WTC11 (cell line): Measurements from ENCODE around the gene SPACA1. TPM values are rescaled to one million over a fixed set of nuclear protein-coding genes. Genes with fewer than 3 reads are reported as not detected.

Experiments used
- ATAC-seq: fragments of 200-7000 bp; cut with Tn5 transposase; 2 replicates; pipeline ENCODE4 v1.10.0; 2021; ENCODE audit warnings: mild to moderate bottlenecking, moderate library complexity
- Bru-seq: library from RNA; stranded (reverse); fragments of 400-500 nt; gene quantifications from one replicate; lab custom pipeline; 2021; lab: Mats Ljungman, UMichigan
- CTCF ChIA-PET: fragments of 300-600 bp; sonication (Branson Sonifier 250); formaldehyde crosslinking; loops from one replicate; lab custom pipeline; 2021; ENCODE audit warnings: antibody characterized with exemption; lab: Charles Lee
- POLR2A ChIA-PET: fragments of 350-600 bp; sonication (Branson Sonifier 250); formaldehyde crosslinking; loops from one replicate; lab custom pipeline; 2021; ENCODE audit warnings: antibody characterized with exemption; lab: Charles Lee
- DNase-seq: peaks from one replicate; pipeline ENCODE4 v3.0.0; 2021; ENCODE audit warnings: low spot score
- H3K27ac Mint-ChIP-seq: 2 replicates; pipeline ENCODE4 v1.8.0; 2021; ENCODE audit warnings: mixed read lengths
- H3K27me3 Mint-ChIP-seq: 2 replicates; pipeline ENCODE4 v1.8.0; 2021; ENCODE audit warnings: low read depth, mild to moderate bottlenecking, moderate library complexity, mixed read lengths
- H3K36me3 Mint-ChIP-seq: 2 replicates; pipeline ENCODE4 v1.8.0; 2021; ENCODE audit warnings: mixed read lengths
- H3K4me1 Mint-ChIP-seq: 2 replicates; pipeline ENCODE4 v1.8.0; 2022; ENCODE audit warnings: mixed read lengths
- H3K4me3 Mint-ChIP-seq: 2 replicates; pipeline ENCODE4 v1.8.0; 2021; ENCODE audit warnings: mild to moderate bottlenecking, moderate library complexity, mixed read lengths
- H3K9me3 Mint-ChIP-seq: 2 replicates; pipeline ENCODE4 v1.8.0; 2021; ENCODE audit warnings: mixed read lengths
- ATF1 ChIP-seq: sonication (generic); formaldehyde crosslinking; IDR thresholded peaks from 2 replicates; pipeline ENCODE4 v1.8.1; 2023; ENCODE audit warnings: mild to moderate bottlenecking, moderate library complexity, missing genetic modification reagents
- FOXK1 ChIP-seq: sonication (generic); formaldehyde crosslinking; IDR thresholded peaks from 2 replicates; pipeline ENCODE4 v1.8.0; 2022; ENCODE audit warnings: mild to moderate bottlenecking, moderate library complexity, missing genetic modification reagents
- GABPB1 ChIP-seq: sonication (generic); formaldehyde crosslinking; IDR thresholded peaks from 2 replicates; pipeline ENCODE4 v1.8.1; 2023; ENCODE audit warnings: mild to moderate bottlenecking, missing genetic modification reagents
- MXD4 ChIP-seq: fragments of 250-450 bp; sonication (Bioruptor Pico); IDR thresholded peaks from 2 replicates; pipeline ENCODE4 v1.8.0; 2021; ENCODE audit warnings: mild to moderate bottlenecking, moderate library complexity, borderline replicate concordance
- RELA ChIP-seq: sonication (generic); formaldehyde crosslinking; IDR thresholded peaks from 2 replicates; pipeline ENCODE4 v1.8.1; 2022; ENCODE audit warnings: missing genetic modification reagents, mild to moderate bottlenecking, borderline replicate concordance
- SP1 ChIP-seq: sonication (generic); formaldehyde crosslinking; conservative IDR thresholded peaks from 2 replicates; pipeline ENCODE4 v1.8.1; 2022; ENCODE audit warnings: missing genetic modification reagents
- ZNF232 ChIP-seq: sonication (generic); formaldehyde crosslinking; IDR thresholded peaks from 2 replicates; pipeline ENCODE4 v1.8.0; 2022; ENCODE audit warnings: mild to moderate bottlenecking, missing genetic modification reagents
- ZNF317 ChIP-seq: sonication (generic); formaldehyde crosslinking; IDR thresholded peaks from 2 replicates; pipeline ENCODE4 v1.8.1; 2023; ENCODE audit warnings: low read depth, mild to moderate bottlenecking, moderate library complexity, missing genetic modification reagents, borderline replicate concordance
- ZNF416 ChIP-seq: fragments of 250-450 bp; sonication (Bioruptor Pico); IDR thresholded peaks from 2 replicates; pipeline ENCODE4 v1.9.0; 2021; ENCODE audit warnings: mild to moderate bottlenecking, inconsistent platforms
- long read RNA-seq, 3 experiments: library from RNA in 1 of 3; library from capped mRNA in 1 of 3; library from polyadenylated mRNA in 1 of 3; unstranded in 2 of 3; stranded (forward) in 1 of 3; transcript quantifications; one replicate each; pipeline ENCODE4 v2.0.0, GENCODE V29; 2021
- total RNA-seq: library from RNA; stranded (reverse); gene quantifications from 3 replicates; pipeline ENCODE4 v1.2.3, GENCODE V29; 2021
- TF ChIP-seq, protein P1 (sequence below): sonication (generic); formaldehyde crosslinking; conservative IDR thresholded peaks from 2 replicates; pipeline ENCODE4 v1.8.1; 2022; ENCODE audit warnings: mild to moderate bottlenecking, missing genetic modification reagents
- TF ChIP-seq, protein P2 (sequence below): sonication (generic); formaldehyde crosslinking; IDR thresholded peaks from 2 replicates; pipeline ENCODE4 v1.8.1; 2022; ENCODE audit warnings: missing genetic modification reagents, borderline replicate concordance
- TF ChIP-seq, protein P3 (sequence below): sonication (generic); formaldehyde crosslinking; IDR thresholded peaks from 2 replicates; pipeline ENCODE4 v1.8.1; 2023; ENCODE audit warnings: mild to moderate bottlenecking, missing genetic modification reagents, moderate library complexity
- TF ChIP-seq, protein P4 (sequence below): sonication (generic); formaldehyde crosslinking; IDR thresholded peaks from 2 replicates; pipeline ENCODE4 v1.8.1; 2023; ENCODE audit warnings: mild to moderate bottlenecking, missing genetic modification reagents
- TF ChIP-seq, protein P5 (sequence below): sonication (generic); formaldehyde crosslinking; IDR thresholded peaks from 2 replicates; pipeline ENCODE4 v1.8.0; 2022; ENCODE audit warnings: mild to moderate bottlenecking, missing genetic modification reagents
- TF ChIP-seq, protein P6 (sequence below): sonication (generic); formaldehyde crosslinking; IDR thresholded peaks from 2 replicates; pipeline ENCODE4 v1.8.1; 2023; ENCODE audit warnings: mild to moderate bottlenecking, missing genetic modification reagents, moderate library complexity
- TF ChIP-seq, protein P7 (sequence below): sonication (generic); formaldehyde crosslinking; IDR thresholded peaks from 2 replicates; pipeline ENCODE4 v1.8.1; 2022; ENCODE audit warnings: low read depth, missing genetic modification reagents, borderline replicate concordance
- TF ChIP-seq, protein P8 (sequence below): sonication (generic); formaldehyde crosslinking; IDR thresholded peaks from 2 replicates; pipeline ENCODE4 v1.8.1; 2022; ENCODE audit warnings: mild to moderate bottlenecking, missing genetic modification reagents, moderate library complexity, borderline replicate concordance

The SPACA1 gene, protein sequence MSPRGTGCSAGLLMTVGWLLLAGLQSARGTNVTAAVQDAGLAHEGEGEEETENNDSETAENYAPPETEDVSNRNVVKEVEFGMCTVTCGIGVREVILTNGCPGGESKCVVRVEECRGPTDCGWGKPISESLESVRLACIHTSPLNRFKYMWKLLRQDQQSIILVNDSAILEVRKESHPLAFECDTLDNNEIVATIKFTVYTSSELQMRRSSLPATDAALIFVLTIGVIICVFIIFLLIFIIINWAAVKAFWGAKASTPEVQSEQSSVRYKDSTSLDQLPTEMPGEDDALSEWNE
- total RNA-seq (not detected in 3 replicates), Bru-seq, nascent RNA (not detected)
- long read RNA-seq, experiment 1, result 0 reads
- long read RNA-seq, experiment 2, result 0 reads
- long read RNA-seq, experiment 3, result 0 reads

DNA sequence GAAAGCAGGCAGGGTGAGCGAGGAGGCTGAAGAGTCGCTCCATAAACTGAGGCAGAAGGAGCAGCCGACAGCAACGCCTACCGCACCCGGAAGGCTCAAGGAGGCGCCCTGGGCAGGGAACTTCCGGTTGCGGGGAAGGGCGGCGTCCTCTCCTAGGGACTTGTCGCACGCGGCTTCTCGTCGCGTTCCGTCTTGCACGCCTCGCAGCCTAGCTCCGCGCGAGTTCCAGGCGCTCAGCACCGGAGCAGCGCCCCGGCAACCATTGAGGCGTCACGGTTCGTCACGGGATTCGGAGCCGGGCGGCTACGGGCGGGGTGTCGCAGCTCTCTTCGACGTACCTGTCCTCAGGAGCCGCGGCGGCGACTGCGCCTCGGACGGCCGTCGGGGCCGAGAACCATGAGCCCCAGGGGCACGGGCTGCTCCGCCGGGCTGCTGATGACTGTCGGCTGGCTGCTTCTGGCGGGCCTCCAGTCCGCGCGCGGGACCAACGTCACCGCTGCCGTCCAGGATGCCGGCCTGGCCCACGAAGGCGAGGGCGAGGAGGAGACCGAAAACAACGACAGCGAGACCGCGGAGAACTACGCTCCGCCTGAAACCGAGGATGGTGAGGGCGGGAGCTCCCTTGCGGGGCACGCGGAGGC is at the start of gene SPACA1:
Gene SPACA1 (plus strand): TSS at position 332 of the 641 bp plus-strand sequence. CDS start 65 bp downstream, at position 397.
- ATAC-seq (peak; percentile 33), DNase-seq (peak; percentile 16)
- Mint-ChIP-seq H3K36me3 (no peaks in the 10 kb centered on the region), H3K9me3 (no peaks in the 10 kb centered on the region), H3K27me3 (peaks cover 2% of the 10 kb centered on the region; the same call in 1 of the 2 replicates), H3K4me3 (no peak within 1 kb of the TSS), H3K27ac (no peak within 1 kb of the TSS), H3K4me1 (peaks cover 8% of the 10 kb centered on the region)
- CTCF ChIA-PET, result no interaction called here
- TF ChIP-seq FOXK1 (no peak), ATF1 (CRISPR knock-in tag) (no peak), ZNF416 (CRISPR knock-in tag) (no peak), SP1 (no peak), ZNF317 (CRISPR knock-in tag) (no peak), ZNF232 (CRISPR knock-in tag) (no peak), MXD4 (CRISPR knock-in tag) (no peak), GABPB1 (CRISPR knock-in tag) (no peak), RELA (CRISPR knock-in tag) (no peak)
- TF ChIP-seq, protein P1, sequence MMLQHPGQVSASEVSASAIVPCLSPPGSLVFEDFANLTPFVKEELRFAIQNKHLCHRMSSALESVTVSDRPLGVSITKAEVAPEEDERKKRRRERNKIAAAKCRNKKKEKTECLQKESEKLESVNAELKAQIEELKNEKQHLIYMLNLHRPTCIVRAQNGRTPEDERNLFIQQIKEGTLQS (CRISPR knock-in tag), result no peak
- TF ChIP-seq, protein P2, sequence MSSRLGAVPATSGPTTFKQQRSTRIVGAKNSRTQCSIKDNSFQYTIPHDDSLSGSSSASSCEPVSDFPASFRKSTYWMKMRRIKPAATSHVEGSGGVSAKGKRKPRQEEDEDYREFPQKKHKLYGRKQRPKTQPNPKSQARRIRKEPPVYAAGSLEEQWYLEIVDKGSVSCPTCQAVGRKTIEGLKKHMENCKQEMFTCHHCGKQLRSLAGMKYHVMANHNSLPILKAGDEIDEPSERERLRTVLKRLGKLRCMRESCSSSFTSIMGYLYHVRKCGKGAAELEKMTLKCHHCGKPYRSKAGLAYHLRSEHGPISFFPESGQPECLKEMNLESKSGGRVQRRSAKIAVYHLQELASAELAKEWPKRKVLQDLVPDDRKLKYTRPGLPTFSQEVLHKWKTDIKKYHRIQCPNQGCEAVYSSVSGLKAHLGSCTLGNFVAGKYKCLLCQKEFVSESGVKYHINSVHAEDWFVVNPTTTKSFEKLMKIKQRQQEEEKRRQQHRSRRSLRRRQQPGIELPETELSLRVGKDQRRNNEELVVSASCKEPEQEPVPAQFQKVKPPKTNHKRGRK (CRISPR knock-in tag), result no peak
- TF ChIP-seq, protein P3, sequence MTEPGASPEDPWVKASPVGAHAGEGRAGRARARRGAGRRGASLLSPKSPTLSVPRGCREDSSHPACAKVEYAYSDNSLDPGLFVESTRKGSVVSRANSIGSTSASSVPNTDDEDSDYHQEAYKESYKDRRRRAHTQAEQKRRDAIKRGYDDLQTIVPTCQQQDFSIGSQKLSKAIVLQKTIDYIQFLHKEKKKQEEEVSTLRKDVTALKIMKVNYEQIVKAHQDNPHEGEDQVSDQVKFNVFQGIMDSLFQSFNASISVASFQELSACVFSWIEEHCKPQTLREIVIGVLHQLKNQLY (CRISPR knock-in tag), result no peak
- TF ChIP-seq, protein P4, sequence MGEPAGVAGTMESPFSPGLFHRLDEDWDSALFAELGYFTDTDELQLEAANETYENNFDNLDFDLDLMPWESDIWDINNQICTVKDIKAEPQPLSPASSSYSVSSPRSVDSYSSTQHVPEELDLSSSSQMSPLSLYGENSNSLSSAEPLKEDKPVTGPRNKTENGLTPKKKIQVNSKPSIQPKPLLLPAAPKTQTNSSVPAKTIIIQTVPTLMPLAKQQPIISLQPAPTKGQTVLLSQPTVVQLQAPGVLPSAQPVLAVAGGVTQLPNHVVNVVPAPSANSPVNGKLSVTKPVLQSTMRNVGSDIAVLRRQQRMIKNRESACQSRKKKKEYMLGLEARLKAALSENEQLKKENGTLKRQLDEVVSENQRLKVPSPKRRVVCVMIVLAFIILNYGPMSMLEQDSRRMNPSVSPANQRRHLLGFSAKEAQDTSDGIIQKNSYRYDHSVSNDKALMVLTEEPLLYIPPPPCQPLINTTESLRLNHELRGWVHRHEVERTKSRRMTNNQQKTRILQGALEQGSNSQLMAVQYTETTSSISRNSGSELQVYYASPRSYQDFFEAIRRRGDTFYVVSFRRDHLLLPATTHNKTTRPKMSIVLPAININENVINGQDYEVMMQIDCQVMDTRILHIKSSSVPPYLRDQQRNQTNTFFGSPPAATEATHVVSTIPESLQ (CRISPR knock-in tag), result no peak
- TF ChIP-seq, protein P5, sequence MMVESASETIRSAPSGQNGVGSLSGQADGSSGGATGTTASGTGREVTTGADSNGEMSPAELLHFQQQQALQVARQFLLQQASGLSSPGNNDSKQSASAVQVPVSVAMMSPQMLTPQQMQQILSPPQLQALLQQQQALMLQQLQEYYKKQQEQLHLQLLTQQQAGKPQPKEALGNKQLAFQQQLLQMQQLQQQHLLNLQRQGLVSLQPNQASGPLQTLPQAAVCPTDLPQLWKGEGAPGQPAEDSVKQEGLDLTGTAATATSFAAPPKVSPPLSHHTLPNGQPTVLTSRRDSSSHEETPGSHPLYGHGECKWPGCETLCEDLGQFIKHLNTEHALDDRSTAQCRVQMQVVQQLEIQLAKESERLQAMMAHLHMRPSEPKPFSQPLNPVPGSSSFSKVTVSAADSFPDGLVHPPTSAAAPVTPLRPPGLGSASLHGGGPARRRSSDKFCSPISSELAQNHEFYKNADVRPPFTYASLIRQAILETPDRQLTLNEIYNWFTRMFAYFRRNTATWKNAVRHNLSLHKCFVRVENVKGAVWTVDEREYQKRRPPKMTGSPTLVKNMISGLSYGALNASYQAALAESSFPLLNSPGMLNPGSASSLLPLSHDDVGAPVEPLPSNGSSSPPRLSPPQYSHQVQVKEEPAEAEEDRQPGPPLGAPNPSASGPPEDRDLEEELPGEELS (CRISPR knock-in tag), result no peak
- TF ChIP-seq, protein P6, sequence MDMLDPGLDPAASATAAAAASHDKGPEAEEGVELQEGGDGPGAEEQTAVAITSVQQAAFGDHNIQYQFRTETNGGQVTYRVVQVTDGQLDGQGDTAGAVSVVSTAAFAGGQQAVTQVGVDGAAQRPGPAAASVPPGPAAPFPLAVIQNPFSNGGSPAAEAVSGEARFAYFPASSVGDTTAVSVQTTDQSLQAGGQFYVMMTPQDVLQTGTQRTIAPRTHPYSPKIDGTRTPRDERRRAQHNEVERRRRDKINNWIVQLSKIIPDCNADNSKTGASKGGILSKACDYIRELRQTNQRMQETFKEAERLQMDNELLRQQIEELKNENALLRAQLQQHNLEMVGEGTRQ (CRISPR knock-in tag), result no peak
- TF ChIP-seq, protein P7, sequence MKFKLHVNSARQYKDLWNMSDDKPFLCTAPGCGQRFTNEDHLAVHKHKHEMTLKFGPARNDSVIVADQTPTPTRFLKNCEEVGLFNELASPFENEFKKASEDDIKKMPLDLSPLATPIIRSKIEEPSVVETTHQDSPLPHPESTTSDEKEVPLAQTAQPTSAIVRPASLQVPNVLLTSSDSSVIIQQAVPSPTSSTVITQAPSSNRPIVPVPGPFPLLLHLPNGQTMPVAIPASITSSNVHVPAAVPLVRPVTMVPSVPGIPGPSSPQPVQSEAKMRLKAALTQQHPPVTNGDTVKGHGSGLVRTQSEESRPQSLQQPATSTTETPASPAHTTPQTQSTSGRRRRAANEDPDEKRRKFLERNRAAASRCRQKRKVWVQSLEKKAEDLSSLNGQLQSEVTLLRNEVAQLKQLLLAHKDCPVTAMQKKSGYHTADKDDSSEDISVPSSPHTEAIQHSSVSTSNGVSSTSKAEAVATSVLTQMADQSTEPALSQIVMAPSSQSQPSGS (CRISPR knock-in tag), result no peak
- TF ChIP-seq, protein P8, sequence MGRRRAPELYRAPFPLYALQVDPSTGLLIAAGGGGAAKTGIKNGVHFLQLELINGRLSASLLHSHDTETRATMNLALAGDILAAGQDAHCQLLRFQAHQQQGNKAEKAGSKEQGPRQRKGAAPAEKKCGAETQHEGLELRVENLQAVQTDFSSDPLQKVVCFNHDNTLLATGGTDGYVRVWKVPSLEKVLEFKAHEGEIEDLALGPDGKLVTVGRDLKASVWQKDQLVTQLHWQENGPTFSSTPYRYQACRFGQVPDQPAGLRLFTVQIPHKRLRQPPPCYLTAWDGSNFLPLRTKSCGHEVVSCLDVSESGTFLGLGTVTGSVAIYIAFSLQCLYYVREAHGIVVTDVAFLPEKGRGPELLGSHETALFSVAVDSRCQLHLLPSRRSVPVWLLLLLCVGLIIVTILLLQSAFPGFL (CRISPR knock-in tag), result no peak
- POLR2A ChIA-PET, result no interaction called here
